H9 (cell line): ENCODE data around the gene SYNGR4. TPM values are rescaled to one million over a fixed set of nuclear protein-coding genes. Genes with fewer than 3 reads are reported as not detected.

Experiments
- DNase-seq: peaks from one replicate; pipeline ENCODE4 v3.0.0-alpha.2; 2017
- H2AFZ ChIP-seq: one replicate; pipeline ENCODE4 v1.6.1; 2013; ENCODE audit warnings: mild to moderate bottlenecking, low read length, control low read depth, moderate library complexity
- H2AK5ac ChIP-seq: 2 replicates; pipeline ENCODE4 v1.6.1; 2013; ENCODE audit warnings: low read length, control low read depth, mixed read lengths; ENCODE audit not compliant: insufficient read length
- H2BK120ac ChIP-seq: one replicate; pipeline ENCODE4 v1.6.1; 2013; ENCODE audit warnings: low read depth, mild to moderate bottlenecking, low read length, control low read depth, inconsistent platforms; ENCODE audit not compliant: poor library complexity, severe bottlenecking
- H2BK12ac ChIP-seq: 2 replicates; pipeline ENCODE4 v1.6.1; 2013; ENCODE audit warnings: low read length, control low read depth, mixed read lengths, low read depth; ENCODE audit not compliant: insufficient read length
- H2BK15ac ChIP-seq: 2 replicates; pipeline ENCODE4 v1.6.1; 2013; ENCODE audit warnings: low read depth, low read length, control low read depth
- H2BK20ac ChIP-seq: one replicate; pipeline ENCODE4 v1.6.1; 2013; ENCODE audit warnings: low read depth, mild to moderate bottlenecking, low read length, control low read depth, inconsistent platforms; ENCODE audit not compliant: poor library complexity, severe bottlenecking
- H2BK5ac ChIP-seq: 2 replicates; pipeline ENCODE4 v1.6.1; 2013; ENCODE audit warnings: low read length, control low read depth, mixed read lengths; ENCODE audit not compliant: insufficient read length
- H3K14ac ChIP-seq: 2 replicates; pipeline ENCODE4 v1.6.1; 2013; ENCODE audit warnings: low read length, control low read depth; ENCODE audit not compliant: insufficient read depth
- H3K18ac ChIP-seq: 2 replicates; pipeline ENCODE4 v1.6.1; 2013; ENCODE audit warnings: low read depth, mild to moderate bottlenecking, mixed read lengths, low read length, control low read depth; ENCODE audit not compliant: insufficient read length
- H3K23ac ChIP-seq: 2 replicates; pipeline ENCODE4 v1.6.1; 2013; ENCODE audit warnings: low read length, control low read depth, mixed read lengths, low read depth; ENCODE audit not compliant: insufficient read length
- H3K23me2 ChIP-seq: 2 replicates; pipeline ENCODE4 v1.6.1; 2013; ENCODE audit warnings: low read depth, mild to moderate bottlenecking, mixed read lengths, low read length, control low read depth; ENCODE audit not compliant: insufficient read length, poor library complexity, severe bottlenecking
- H3K27ac ChIP-seq: 2 replicates; pipeline ENCODE4 v1.5.1; 2013; ENCODE audit warnings: low read length, control low read depth, mixed read lengths, low read depth; ENCODE audit not compliant: insufficient read length
- H3K27me3 ChIP-seq: 2 replicates; pipeline ENCODE4 v1.6.1; 2013; ENCODE audit warnings: low read length, control low read depth, inconsistent platforms; ENCODE audit not compliant: insufficient read depth
- H3K4ac ChIP-seq: 2 replicates; pipeline ENCODE4 v1.6.1; 2013; ENCODE audit warnings: low read depth, mild to moderate bottlenecking, control low read depth, inconsistent platforms, low read length, moderate library complexity
- H3K4me1 ChIP-seq: 2 replicates; pipeline ENCODE4 v1.6.1; 2013; ENCODE audit warnings: low read length, control low read depth, inconsistent platforms; ENCODE audit not compliant: insufficient read depth
- H3K4me2 ChIP-seq: 2 replicates; pipeline ENCODE4 v1.6.1; 2013; ENCODE audit warnings: low read length, control low read depth, mixed read lengths; ENCODE audit not compliant: insufficient read length, insufficient read depth
- H3K56ac ChIP-seq: 2 replicates; pipeline ENCODE4 v1.6.1; 2013; ENCODE audit warnings: low read depth, mild to moderate bottlenecking, mixed read lengths, low read length, control low read depth; ENCODE audit not compliant: insufficient read length
- H3K79me1 ChIP-seq: 2 replicates; pipeline ENCODE4 v1.6.1; 2013; ENCODE audit warnings: low read depth, mild to moderate bottlenecking, moderate library complexity, low read length, control low read depth, inconsistent platforms; ENCODE audit not compliant: insufficient read depth, poor library complexity, severe bottlenecking
- H3K79me2 ChIP-seq: 2 replicates; pipeline ENCODE4 v1.6.1; 2013; ENCODE audit warnings: low read length, control low read depth, inconsistent platforms; ENCODE audit not compliant: insufficient read depth
- H3K9ac ChIP-seq: 2 replicates; pipeline ENCODE4 v1.6.1; 2013; ENCODE audit warnings: low read length, control low read depth, mixed read lengths; ENCODE audit not compliant: insufficient read length; ENCODE audit errors: extremely low read depth
- H3K9me3 ChIP-seq: one replicate; pipeline ENCODE4 v1.6.1; 2013; ENCODE audit warnings: low read depth, low read length, inconsistent platforms; ENCODE audit not compliant: control insufficient read depth
- H3T11ph ChIP-seq: one replicate; pipeline ENCODE4 v1.6.1; 2013; ENCODE audit warnings: mild to moderate bottlenecking, low read length, control low read depth, inconsistent platforms
- H4K20me1 ChIP-seq: one replicate; pipeline ENCODE4 v1.6.1; 2013; ENCODE audit not compliant: control insufficient read depth, insufficient read length, insufficient read depth
- H4K5ac ChIP-seq: 2 replicates; pipeline ENCODE4 v1.6.1; 2013; ENCODE audit warnings: low read depth, mild to moderate bottlenecking, mixed read lengths, low read length, control low read depth; ENCODE audit not compliant: insufficient read length
- H4K8ac ChIP-seq: replicated peaks from 2 replicates; pipeline ENCODE4 v1.6.1; 2013; ENCODE audit warnings: low read length, control low read depth, mixed read lengths, low read depth; ENCODE audit not compliant: insufficient read length
- H4K91ac ChIP-seq: 2 replicates; pipeline ENCODE4 v1.6.1; 2013; ENCODE audit warnings: low read depth, mild to moderate bottlenecking, moderate library complexity, mixed read lengths, low read length, control low read depth; ENCODE audit not compliant: insufficient read length
- H3K27ac Mint-ChIP-seq, 3 experiments: 2 replicates in 2 of 3; 3 replicates in 1 of 3; pipeline ENCODE4 v1.8.0; 2020 to 2021; ENCODE audit warnings: mixed read lengths in 3 of 3, mild to moderate bottlenecking in 1 of 3, moderate library complexity in 1 of 3
- H3K27me3 Mint-ChIP-seq: 2 replicates; pipeline ENCODE4 v1.8.0; 2021; ENCODE audit warnings: low read depth, mild to moderate bottlenecking, moderate library complexity, mixed read lengths
- H3K36me3 Mint-ChIP-seq, 3 experiments: 2 replicates in 2 of 3; 3 replicates in 1 of 3; pipeline ENCODE4 v1.8.0; 2020 to 2021; ENCODE audit warnings: low read depth in 3 of 3, mixed read lengths in 3 of 3; ENCODE audit not compliant: insufficient read depth in 1 of 3
- H3K4me1 Mint-ChIP-seq, 2 experiments: 2 replicates each; pipeline ENCODE4 v1.8.0; 2020; ENCODE audit warnings: mixed read lengths in 2 of 2
- H3K4me3 Mint-ChIP-seq, 2 experiments: 2 replicates in 1 of 2; 3 replicates in 1 of 2; pipeline ENCODE4 v1.8.0; 2020 to 2021; ENCODE audit warnings: mild to moderate bottlenecking in 2 of 2, mixed read lengths in 2 of 2, moderate library complexity in 1 of 2
- H3K9me3 Mint-ChIP-seq, 2 experiments: 2 replicates in 1 of 2; 3 replicates in 1 of 2; pipeline ENCODE4 v1.8.0; 2020; ENCODE audit warnings: mild to moderate bottlenecking in 2 of 2, mixed read lengths in 2 of 2, moderate library complexity in 1 of 2
- CTCF ChIP-seq: fragments of 200-600 bp; sonication (generic); conservative IDR thresholded peaks from 3 replicates; pipeline ENCODE4 v1.8.0; 2021; ENCODE audit warnings: antibody characterized with exemption, mild to moderate bottlenecking
- WGBS: extraction: QIAGEN DNeasy Blood & Tissue Kit; methylation state at CpG from one replicate; pipeline ENCODE4 v1.1.7; 2013; ENCODE audit warnings: missing lambda C conversion rate, low lambda C conversion rate, mixed read lengths; ENCODE audit not compliant: insufficient read length; ENCODE audit errors: extremely low coverage; 5-methylcytosine and 5-hydroxymethylcytosine counted together
- total RNA-seq: library from RNA; stranded (reverse); gene quantifications from 2 replicates; pipeline ENCODE4 v1.2.1, GENCODE V29; 2021

Gene SYNGR4
- total RNA-seq, 1 experiment from 2014 or later: 0.31 TPM

GRCh38 chr19:48353677-48354076 is 10.5 kb upstream of the SYNGR4 start:
- Histone ChIP-seq H2AK5ac (no peak overlapping the region), H4K8ac (no peak overlapping the region), H3K4me1 (no peaks in the 10 kb centered on the region), H3K79me2 (no peaks in the 10 kb centered on the region), H4K91ac (no peak overlapping the region), H4K5ac (no peak overlapping the region), H3K4me2 (no peak overlapping the region), H3T11ph (no peak overlapping the region), H3K23me2 (no peaks in the 10 kb centered on the region), H2BK15ac (no peak overlapping the region), H3K9me3 (no peaks in the 10 kb centered on the region), H3K23ac (no peak overlapping the region), H3K4ac (no peak overlapping the region), H2BK5ac (no peak overlapping the region), H3K9ac (no peak overlapping the region), H2AFZ (no peak overlapping the region), H3K14ac (no peak overlapping the region), H3K27ac (no peak overlapping the region), H3K56ac (no peak overlapping the region), H2BK20ac (no peak overlapping the region), H2BK12ac (no peak overlapping the region), H4K20me1 (no peaks in the 10 kb centered on the region), H2BK120ac (no peak overlapping the region), H3K18ac (no peak overlapping the region), H3K79me1 (no peaks in the 10 kb centered on the region), H3K27me3 (no peaks in the 10 kb centered on the region)
- Mint-ChIP-seq H3K27me3 (no peaks in the 10 kb centered on the region), H3K4me3 (no peak overlapping the region), H3K27ac (no peak overlapping the region), H3K36me3 (peaks cover 0 to 8% (median 4%) of the 10 kb centered on the region in 3 experiments; a peak in 5 of 7 replicates), H3K4me1 (peaks cover 5 to 12% of the 10 kb centered on the region in 2 experiments), H3K9me3 (no peaks in the 10 kb centered on the region)
- WGBS: no CpG with 5 or more reads among the region's 5 CpGs
- DNase-seq: no peak
- TF ChIP-seq CTCF: no peak
